Stimulated activated CD4-positive, alpha-beta T cell treated with anti-CD3 and anti-CD28 coated beads, TNF-alpha, amount 100 ng/mL, for 24 hours (primary cell): ENCODE results near the gene NPSR1.
"Not testable (repeated sequence)": the region's sequence is repeated elsewhere in the genome, so short reads cannot be mapped to it uniquely, and the experiment has no call there.

Experiments used
- DNase-seq, 3 experiments: peaks; one replicate each; pipeline ENCODE4 v3.0.0-alpha.2; 2020; ENCODE audit warnings: low read depth in 3 of 3

NPSR1 gene

DNA sequence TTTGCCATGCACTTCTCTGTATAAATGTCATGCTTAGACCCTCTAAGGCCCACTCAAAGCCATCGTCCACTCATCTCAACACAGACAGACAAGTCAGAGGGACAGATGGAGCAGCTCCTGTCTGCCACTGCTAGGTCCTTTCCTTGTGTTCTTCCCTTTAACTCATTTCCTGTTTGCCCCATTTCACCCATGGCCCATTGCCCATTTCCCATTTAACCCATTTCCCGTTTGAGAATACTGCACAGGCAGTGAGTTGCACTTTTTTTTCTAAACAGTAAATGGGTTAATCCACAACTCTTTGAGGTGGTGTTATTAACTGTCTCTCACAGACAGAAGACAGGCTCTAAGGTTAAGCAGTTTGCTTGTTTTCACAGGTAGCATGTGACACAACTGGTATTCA lies 179.3 kb downstream of the NPSR1 start:
- no peak for DNase-seq

GRCh38 chr7:34837801-34838201 lies 179.8 kb downstream of the NPSR1 start:
- DNase-seq: no peak

GRCh38 chr7:34838329-34838728 lies 180.3 kb downstream of the NPSR1 start:
- DNase-seq: no peak

DNA sequence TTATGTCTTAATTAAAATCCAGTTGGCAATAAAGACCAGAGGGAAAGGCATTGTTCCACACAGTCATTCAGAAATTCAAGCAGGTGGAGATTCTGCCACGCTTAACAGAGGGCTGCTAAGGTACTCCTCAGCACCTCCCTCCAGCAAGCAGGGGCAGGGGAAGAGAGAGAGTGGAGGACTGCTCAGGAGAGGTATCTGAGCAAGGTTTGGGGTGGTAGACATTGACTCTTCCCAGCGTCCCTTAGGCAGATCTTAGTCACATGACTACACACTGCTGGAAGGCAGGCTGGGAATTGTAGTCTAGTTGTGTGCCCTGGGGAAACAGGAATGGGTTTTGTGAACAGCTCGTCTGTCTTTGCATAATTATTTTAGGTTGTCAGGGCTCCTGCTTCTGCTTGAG lies 181.6 kb downstream of the NPSR1 start:
- no peak for DNase-seq

- DNase-seq: no peak
These were observed 182.3 kb downstream of the NPSR1 start for GRCh38 chr7:34840176-34840785.

GRCh38 chr7:34841326-34841725 lies 183.3 kb downstream of the NPSR1 start:
- DNase-seq: no peak

DNA sequence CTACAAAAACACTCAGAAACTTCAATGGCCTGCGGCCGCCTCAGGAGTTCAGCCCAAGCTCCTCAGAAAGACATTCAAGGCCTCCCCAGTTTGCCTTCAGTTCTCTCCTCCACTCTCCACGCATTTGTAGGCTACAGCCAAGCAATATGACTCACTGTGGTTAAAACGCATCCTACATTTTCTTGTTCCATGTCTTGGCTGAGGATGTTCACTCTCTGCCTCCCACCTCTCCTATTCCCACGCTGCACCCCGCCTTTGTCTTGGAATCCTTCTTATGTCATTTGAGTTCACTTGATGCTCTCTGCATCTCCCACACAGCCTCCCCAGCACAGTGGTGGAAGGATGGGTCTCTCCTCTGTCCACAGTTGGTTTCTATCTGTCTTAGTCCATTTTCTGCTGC lies 184.8 kb downstream of the NPSR1 start:
- no peak for DNase-seq

DNA sequence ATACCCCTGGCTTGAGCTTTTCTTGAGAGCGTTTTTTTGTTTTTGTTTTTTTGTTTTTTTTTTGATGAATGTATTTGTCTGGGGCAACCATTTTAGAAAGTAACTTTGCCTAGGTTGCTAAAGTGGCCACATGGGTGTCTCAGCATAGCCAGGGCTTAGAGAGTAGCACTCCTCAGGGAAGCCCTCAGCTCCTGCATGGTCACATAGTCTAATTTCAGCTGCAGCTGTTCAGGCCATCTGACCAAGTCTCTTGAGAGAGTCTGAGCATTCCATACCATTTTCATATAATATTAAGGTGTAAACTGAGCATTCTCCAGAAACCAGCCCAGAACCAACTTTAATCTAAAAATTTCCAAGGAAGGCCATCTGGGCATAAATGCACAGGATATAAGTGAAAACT lies 186.4 kb downstream of the NPSR1 start:
- no peak for DNase-seq

GRCh38 chr7:34844936-34845665 lies 187.1 kb downstream of the NPSR1 start:
- no peak for DNase-seq

GRCh38 chr7:34845666-34846361 lies 187.8 kb downstream of the NPSR1 start:
- DNase-seq: no peak

DNA sequence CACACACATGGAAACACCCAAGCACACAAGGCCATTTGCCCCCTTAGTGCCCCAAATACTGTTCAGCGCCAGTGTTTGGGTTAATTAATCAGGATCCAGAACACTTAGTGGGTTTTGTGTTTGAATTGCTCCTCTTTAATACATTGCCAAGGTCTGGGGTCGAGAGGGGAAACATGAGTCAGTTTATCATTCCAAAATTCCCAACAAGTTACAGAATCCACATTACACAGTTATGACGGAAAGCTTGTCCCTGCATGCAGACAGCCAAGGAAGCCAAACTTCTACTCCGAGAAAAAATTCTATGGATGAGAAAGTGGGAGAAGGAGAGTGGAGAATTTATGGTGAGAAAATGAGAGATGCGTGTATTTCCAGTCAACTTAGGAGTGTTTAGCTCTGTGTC lies 189.0 kb downstream of the NPSR1 start:
- no peak for DNase-seq

- no peak for DNase-seq
These were observed 190.7 kb downstream of the NPSR1 start for GRCh38 chr7:34848670-34849069.

DNA sequence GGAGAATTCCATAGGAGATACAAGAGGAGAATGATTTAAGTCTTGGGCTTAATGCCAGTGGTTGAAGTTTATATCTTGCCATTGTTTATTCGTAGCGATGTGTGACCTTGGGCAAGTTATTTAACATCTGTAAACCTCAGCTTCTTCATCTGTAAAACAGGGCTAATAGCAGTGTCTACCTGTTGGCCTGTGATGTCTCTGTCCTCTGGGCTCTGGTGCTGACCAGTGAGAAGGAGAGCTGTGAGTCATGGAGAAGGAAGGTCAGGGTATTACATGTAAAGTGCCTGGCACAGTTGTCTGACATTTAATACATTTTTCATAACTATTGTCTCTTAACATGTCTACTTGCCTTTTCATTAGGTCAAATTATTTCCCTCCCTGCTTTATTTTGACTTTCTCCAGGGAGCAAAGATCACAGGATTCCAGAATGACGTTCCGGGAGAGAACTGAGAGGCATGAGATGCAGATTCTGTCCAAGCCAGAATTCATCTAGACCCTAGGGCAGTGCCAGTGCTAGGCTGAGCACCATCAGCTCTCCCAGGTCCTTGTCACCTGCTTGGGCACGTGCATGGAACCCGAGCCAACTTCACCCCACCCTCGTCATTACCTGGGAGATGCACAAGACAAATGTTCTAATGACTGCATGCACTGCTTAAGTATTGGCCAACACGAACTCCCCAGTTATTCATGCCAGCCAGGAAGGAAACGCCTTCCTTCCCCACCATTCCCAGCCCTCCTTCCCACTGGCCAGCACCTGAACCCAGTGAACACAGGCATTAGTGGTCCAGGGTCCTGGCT lies 191.3 kb downstream of the NPSR1 start:
- DNase-seq: no peak

DNA sequence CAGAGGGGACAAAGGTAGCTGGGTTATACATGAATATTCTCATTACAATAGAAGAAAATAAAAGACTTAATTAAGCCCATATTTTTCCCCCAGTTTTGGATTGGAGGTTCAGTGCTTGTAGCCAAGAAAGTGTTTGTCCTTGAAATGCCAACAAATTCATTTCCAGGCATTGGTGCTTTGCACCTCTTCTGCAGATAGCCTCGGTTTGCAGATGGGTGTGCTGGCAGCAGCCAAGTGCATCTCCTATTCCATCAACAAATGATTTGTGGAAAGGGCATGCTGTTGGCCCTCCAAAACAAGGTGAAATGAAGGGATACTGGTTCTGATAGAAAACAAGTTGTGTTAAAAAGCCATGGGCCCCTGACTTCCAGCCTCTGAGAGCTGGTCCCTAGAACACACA lies 192.0 kb downstream of the NPSR1 start:
- DNase-seq: no peak

DNA sequence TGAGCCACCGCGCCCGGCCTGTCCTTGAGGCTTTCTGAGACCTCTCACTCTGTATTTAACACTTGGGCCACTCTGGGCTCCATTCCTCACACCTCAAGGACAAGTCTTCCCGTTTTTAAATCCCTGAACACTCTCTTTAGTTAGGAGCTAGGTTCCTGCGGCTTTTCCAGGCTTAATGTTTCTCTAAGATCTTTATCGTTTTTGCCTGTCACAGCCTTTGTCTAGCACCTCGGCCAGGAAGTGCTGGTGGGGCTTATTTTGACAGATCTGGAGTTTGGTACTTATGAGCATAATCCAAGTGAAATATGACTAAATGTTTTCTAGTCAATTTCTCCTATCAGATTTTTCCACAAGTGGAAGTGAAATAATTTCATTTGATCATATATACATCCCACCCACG lies 192.7 kb downstream of the NPSR1 start:
- no peak for DNase-seq

- no peak for DNase-seq
These were observed 193.4 kb downstream of the NPSR1 start for GRCh38 chr7:34851431-34851830.

- DNase-seq: not testable (repeated sequence)
These were observed 200.4 kb downstream of the NPSR1 start for GRCh38 chr7:34858444-34858843.

DNA sequence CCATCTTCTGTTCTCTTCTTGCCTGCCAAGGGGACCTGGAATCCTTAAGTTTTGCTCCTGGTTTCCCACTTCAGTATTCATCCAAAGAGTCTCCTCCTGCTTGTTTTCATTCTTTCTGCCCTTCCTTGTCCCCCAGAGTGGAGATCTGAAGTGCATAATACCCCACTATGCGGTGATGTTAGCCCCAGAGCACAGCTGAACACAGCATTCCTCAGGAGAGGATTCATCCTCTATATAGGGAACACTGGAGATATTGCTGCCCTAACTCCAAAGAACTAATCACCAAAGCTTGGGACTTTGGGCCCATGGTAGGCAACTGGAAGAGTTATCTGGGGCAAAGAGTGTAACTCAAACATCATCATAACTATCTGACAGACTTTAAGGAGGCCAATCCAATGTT lies 201.3 kb downstream of the NPSR1 start:
- not testable (repeated sequence) for DNase-seq

- not testable (repeated sequence) for DNase-seq
These were observed 208.2 kb downstream of the NPSR1 start for GRCh38 chr7:34866222-34866621.

- DNase-seq: not testable (repeated sequence)
These were observed 209.3 kb downstream of the NPSR1 start for GRCh38 chr7:34867341-34867740.

DNA sequence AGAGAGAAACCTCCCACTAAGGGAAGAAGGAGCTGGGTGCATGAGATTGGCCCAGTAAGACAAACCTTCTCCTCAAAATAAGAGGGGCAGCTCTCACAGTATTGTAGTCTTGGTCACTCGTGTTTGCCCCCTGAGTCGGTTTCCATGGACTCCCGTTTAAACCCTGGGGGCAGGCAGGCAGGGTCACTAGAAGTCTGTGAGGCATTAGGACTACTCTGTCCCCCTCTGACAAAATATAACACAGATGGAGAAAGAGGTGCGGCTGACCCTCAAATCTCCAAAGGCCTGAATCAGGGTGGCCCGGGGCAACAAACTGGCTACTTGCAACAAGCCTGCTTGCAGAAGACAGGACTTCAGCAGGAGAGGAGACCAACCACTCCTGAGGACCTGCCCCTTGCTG lies 210.6 kb downstream of the NPSR1 start:
- not testable (repeated sequence) for DNase-seq

GRCh38 chr7:34869057-34869456 lies 211.0 kb downstream of the NPSR1 start:
- DNase-seq: no peak
